Osteocyte (in vitro differentiated cells): ENCODE data around the gene FBXO42. TPM values are rescaled to one million over a fixed set of nuclear protein-coding genes. Genes with fewer than 3 reads are reported as not detected.

ENCODE experiments used
- DNase-seq: peaks from one replicate; pipeline ENCODE4 v3.0.0; 2021; ENCODE audit warnings: mixed read lengths; ENCODE audit not compliant: unreplicated experiment; ENCODE audit errors: extremely low spot score
- H3K27ac Mint-ChIP-seq: one replicate; pipeline ENCODE4 v1.8.0; 2021; ENCODE audit warnings: mild to moderate bottlenecking, mixed read lengths; ENCODE audit not compliant: unreplicated experiment
- H3K27me3 Mint-ChIP-seq: one replicate; pipeline ENCODE4 v1.8.0; 2021; ENCODE audit warnings: mixed read lengths; ENCODE audit not compliant: unreplicated experiment
- H3K36me3 Mint-ChIP-seq: one replicate; pipeline ENCODE4 v1.8.0; 2021; ENCODE audit warnings: mixed read lengths; ENCODE audit not compliant: unreplicated experiment
- H3K4me1 Mint-ChIP-seq: one replicate; pipeline ENCODE4 v1.8.0; 2021; ENCODE audit warnings: mixed read lengths; ENCODE audit not compliant: unreplicated experiment
- H3K4me3 Mint-ChIP-seq: one replicate; pipeline ENCODE4 v1.8.0; 2021; ENCODE audit warnings: mild to moderate bottlenecking, moderate library complexity, mixed read lengths; ENCODE audit not compliant: unreplicated experiment
- H3K9me3 Mint-ChIP-seq: one replicate; pipeline ENCODE4 v1.8.0; 2021; ENCODE audit warnings: mixed read lengths; ENCODE audit not compliant: unreplicated experiment
- total RNA-seq: library from RNA; stranded (reverse); gene quantifications from 2 replicates; pipeline ENCODE4 v1.2.1, GENCODE V29; 2021
- TF ChIP-seq, protein P1 (sequence below): fragments of 200-600 bp; sonication (generic); IDR thresholded peaks from 2 replicates; pipeline ENCODE4 v1.5.0; 2021; ENCODE audit warnings: antibody characterized with exemption, mild to moderate bottlenecking, moderate library complexity

Gene FBXO42
- total RNA-seq, 1 donor from 2014 or later = 22.2 TPM

DNA sequence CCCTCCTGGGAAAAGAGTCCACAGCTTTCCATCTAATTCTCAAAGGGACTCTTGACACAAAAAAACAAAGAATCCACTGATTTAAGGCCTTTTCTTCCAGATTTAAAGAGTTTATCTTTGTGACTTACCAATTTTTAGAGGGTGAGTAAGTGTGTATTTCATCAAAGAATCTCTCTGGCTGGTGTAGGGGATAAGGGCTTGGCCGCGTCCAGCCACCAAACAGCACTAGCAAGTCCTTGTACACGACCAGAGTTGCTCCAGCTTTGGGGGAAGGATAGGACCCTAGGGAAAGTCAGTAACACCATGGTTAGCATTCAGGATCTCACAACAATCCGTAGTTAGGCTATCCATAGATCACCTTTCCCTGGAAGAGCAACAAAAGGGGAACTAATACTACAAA is 95.8 kb downstream of the FBXO42 start:
- no peak overlapping the region for H3K27ac Mint-ChIP-seq
- TF ChIP-seq, protein P1, sequence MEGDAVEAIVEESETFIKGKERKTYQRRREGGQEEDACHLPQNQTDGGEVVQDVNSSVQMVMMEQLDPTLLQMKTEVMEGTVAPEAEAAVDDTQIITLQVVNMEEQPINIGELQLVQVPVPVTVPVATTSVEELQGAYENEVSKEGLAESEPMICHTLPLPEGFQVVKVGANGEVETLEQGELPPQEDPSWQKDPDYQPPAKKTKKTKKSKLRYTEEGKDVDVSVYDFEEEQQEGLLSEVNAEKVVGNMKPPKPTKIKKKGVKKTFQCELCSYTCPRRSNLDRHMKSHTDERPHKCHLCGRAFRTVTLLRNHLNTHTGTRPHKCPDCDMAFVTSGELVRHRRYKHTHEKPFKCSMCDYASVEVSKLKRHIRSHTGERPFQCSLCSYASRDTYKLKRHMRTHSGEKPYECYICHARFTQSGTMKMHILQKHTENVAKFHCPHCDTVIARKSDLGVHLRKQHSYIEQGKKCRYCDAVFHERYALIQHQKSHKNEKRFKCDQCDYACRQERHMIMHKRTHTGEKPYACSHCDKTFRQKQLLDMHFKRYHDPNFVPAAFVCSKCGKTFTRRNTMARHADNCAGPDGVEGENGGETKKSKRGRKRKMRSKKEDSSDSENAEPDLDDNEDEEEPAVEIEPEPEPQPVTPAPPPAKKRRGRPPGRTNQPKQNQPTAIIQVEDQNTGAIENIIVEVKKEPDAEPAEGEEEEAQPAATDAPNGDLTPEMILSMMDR = no peak

DNA sequence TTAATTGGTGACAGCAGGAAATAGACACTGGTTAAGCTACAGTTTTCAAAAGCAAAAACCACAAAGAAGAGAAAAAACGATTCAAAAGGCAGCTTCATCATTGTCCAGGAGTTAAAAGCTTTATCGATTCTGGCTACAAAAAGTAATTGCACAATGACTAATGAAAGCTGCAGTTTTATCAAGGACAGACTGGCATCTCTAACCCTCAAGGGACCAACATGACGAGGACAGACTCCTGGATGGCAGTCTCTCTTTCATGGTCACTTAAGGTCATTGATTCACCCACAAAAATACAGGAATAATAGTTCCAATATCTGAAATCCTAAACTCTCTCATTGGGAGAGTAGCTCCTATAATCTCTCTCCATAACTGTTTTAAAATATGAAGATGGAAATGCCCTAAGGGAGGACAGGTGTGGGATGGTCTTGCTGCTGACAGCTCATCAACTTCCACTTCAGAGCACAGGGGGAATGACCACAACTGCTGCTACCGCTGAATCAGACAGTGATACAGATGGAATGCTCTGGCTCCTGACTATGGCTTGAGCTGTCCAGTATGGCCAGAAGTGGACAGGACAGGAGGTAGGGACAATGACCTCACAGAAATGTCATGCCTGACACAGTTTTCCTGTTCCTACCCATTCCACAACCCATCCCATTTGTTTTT is 97.9 kb downstream of the FBXO42 start:
- no peak overlapping the region for H3K27ac Mint-ChIP-seq
- no peaks in the 10 kb centered on the region for H3K9me3 Mint-ChIP-seq
- H3K4me3 Mint-ChIP-seq = no peak overlapping the region
- H3K4me1 Mint-ChIP-seq = peaks cover 16% of the 10 kb centered on the region
- TF ChIP-seq, protein P1 = no peak
- no peaks in the 10 kb centered on the region for H3K27me3 Mint-ChIP-seq
- DNase-seq = no peak
- peaks cover 34% of the 10 kb centered on the region for H3K36me3 Mint-ChIP-seq

More for the DNA sequence above, 95.8 kb downstream of the FBXO42 start:
- Mint-ChIP-seq H3K4me3 (no peak overlapping the region), H3K36me3 (peaks cover 32% of the 10 kb centered on the region), H3K27me3 (no peaks in the 10 kb centered on the region), H3K9me3 (no peaks in the 10 kb centered on the region), H3K4me1 (peaks cover 7% of the 10 kb centered on the region)
- DNase-seq = no peak

DNA sequence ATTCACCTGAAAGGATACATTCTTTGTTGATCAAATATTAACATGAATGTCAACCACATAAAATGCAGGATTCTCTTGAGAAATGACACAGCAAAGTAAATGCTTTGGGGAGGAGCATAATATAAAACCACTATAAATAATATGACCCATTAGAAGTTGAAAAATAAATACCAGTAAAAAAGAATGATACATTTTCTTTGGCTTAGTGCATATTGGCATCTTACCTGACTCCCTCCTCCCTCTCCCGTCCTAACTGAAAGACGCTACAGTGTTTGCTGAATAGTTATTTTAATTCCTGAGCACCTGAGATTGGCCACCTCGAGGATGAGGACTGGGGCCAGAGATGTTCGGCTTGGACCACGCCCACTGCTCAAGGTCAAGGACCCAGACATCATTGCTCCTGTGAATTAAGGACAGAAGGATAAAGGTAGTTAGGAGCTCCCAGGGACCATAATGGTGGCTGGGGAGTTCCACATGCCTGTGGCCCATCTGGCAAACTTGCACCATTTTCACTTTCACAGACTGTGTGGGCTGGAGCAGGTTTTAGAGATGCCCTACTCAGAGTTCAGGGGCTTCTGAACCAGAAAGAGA is 98.9 kb downstream of the FBXO42 start:
- Mint-ChIP-seq H3K9me3 (no peaks in the 10 kb centered on the region), H3K4me1 (peaks cover 25% of the 10 kb centered on the region), H3K36me3 (peaks cover 34% of the 10 kb centered on the region), H3K4me3 (no peak overlapping the region), H3K27me3 (no peaks in the 10 kb centered on the region), H3K27ac (no peak overlapping the region)
- DNase-seq = no peak
- TF ChIP-seq, protein P1 = no peak

DNA sequence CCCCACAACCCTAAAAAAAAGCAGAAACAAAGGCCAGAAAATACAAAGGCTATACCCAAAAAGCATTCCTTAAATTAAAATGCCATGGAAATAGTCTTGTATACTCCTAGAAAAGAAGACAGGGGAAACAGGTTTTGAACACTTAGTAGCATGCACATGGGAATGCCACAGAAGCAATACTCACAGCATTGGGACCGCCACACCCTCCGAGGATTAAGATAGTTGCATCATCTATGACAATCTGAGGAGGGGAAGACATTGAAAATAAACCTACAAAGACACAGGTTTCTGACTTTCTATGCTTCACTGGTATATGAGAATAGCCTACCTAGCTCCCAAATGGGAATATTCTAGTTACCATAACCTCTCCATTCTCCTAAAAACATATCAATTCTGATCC is 99.4 kb downstream of the FBXO42 start:
- Mint-ChIP-seq H3K4me3 (no peak overlapping the region), H3K27me3 (no peaks in the 10 kb centered on the region), H3K36me3 (peaks cover 34% of the 10 kb centered on the region), H3K4me1 (peaks cover 30% of the 10 kb centered on the region), H3K9me3 (no peaks in the 10 kb centered on the region), H3K27ac (no peak overlapping the region)
- no peak for DNase-seq
- TF ChIP-seq, protein P1 = no peak

DNA sequence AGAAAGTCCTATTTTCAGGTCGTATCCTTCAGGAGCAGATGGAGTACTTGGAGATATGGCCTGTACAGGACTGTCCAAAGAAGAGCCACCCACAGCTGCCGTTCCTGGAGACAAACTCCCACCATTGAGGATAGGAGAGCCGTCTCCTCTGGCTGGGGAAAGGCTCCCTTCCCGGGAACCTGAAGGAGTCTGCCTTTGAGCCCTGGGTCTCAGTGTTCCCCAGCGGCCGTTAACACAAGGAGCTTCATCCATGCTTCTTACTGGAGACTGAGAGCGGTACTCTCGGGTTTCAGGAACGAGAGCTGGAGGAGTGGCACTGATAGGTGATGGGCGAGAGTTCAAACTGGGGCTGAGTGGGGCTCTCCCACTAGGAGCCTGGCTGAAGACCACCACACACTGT is 100.9 kb downstream of the FBXO42 start:
- peaks cover 36% of the 10 kb centered on the region for H3K4me1 Mint-ChIP-seq
- peaks cover 32% of the 10 kb centered on the region for H3K36me3 Mint-ChIP-seq
- H3K4me3 Mint-ChIP-seq = no peak overlapping the region
- no peak overlapping the region for H3K27ac Mint-ChIP-seq
- no peaks in the 10 kb centered on the region for H3K9me3 Mint-ChIP-seq
- TF ChIP-seq, protein P1 = no peak
- H3K27me3 Mint-ChIP-seq = no peaks in the 10 kb centered on the region
- DNase-seq = no peak
